NB4 (cell line): ENCODE data around the gene MNAT1.

ENCODE experiments used
- POLR2A ChIP-seq: IDR thresholded peaks from 2 replicates; pipeline ENCODE4 v1.6.1; 2011; ENCODE audit warnings: mild to moderate bottlenecking; ENCODE audit not compliant: insufficient read length; ENCODE audit errors: extremely low read depth
- TF ChIP-seq, protein P1 (sequence below): IDR thresholded peaks from one replicate; pipeline ENCODE4 v1.5.1; 2012; ENCODE audit warnings: low read depth, low read length

GRCh38 chr14:60925286-60925685, 190.7 kb downstream of the MNAT1 start:
- TF ChIP-seq, protein P1, sequence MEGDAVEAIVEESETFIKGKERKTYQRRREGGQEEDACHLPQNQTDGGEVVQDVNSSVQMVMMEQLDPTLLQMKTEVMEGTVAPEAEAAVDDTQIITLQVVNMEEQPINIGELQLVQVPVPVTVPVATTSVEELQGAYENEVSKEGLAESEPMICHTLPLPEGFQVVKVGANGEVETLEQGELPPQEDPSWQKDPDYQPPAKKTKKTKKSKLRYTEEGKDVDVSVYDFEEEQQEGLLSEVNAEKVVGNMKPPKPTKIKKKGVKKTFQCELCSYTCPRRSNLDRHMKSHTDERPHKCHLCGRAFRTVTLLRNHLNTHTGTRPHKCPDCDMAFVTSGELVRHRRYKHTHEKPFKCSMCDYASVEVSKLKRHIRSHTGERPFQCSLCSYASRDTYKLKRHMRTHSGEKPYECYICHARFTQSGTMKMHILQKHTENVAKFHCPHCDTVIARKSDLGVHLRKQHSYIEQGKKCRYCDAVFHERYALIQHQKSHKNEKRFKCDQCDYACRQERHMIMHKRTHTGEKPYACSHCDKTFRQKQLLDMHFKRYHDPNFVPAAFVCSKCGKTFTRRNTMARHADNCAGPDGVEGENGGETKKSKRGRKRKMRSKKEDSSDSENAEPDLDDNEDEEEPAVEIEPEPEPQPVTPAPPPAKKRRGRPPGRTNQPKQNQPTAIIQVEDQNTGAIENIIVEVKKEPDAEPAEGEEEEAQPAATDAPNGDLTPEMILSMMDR = no peak
- TF ChIP-seq POLR2A = no peak
